Measurements from ENCODE around the gene RNF150. TPM values are rescaled to one million over a fixed set of nuclear protein-coding genes. Genes with fewer than 3 reads are reported as not detected.

The RNF150 gene
- total and polyA plus RNA-seq, 2 of the 4 experiments (the other 2 are of a cell fraction) = 6.2 to 18.1 TPM

DNA sequence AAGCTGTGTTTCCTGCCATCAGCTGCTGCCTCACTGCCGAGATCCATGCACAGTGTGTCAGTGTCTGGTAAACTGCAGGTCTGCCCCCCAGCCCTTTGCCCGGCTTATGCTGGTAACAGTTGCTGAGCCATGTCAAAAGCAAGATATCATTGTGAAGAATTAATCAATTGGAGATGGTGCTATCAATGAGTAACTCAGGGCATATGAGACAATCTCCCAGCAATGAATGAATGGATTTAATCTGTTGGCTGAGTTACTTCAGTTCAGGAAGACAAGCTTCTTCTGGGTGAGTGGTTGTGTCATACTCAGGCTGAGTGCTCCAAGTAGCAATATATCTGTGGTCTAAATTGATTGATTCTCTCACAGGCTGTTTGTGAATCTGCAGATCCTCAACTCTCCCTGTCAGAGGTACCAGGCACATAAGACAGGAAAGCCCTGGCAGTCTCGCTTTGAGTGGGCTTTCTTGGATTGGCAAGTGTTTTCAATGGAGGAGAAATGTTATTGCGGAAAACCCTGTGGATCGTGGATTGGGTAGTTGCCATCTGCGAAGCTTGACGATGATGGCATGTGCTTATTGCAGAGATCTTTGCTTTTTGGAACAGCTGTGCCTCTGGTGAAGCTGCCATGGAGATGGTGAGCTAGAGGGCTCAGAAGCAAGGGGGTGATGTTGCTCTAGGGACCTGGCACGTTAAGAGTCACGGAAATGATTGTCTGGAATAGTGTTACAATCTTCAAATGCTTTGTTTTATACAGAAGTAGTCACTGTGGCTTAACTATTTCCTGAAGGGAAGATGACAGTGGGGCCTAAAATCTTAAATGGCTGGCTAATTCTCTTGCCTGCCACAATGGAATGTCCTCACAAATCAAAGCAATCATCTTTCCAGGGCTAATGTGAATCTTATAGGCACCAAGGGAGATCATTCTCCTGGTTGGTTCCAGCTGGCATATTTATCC lies 229.5 kb downstream of the RNF150 start:
- CTCF ChIA-PET = no interaction called here
- H3K4ac ChIP-seq (ENCODE audit: low read depth, low read length) = no peak overlapping the region
- no TSS peak for BruUV-seq (replicated peaks)
- TF ChIP-seq CEBPB (IDR thresholded peaks at IDR 0.05; ENCODE audit: low read depth, low read length) (no peak), SMC3 (IDR thresholded peaks at IDR 0.05; ENCODE audit: low read depth, low read length) (no peak), CHD1 (IDR thresholded peaks at IDR 0.05; ENCODE audit: low read depth, low read length) (no peak), FOS (IDR thresholded peaks at IDR 0.05; ENCODE audit: low read depth, low read length) (no peak), MAZ (IDR thresholded peaks at IDR 0.05; ENCODE audit: borderline replicate concordance, low read depth, low read length) (no peak), RFX5 (IDR thresholded peaks at IDR 0.05; ENCODE audit: low read depth, low read length) (no peak), NFE2L2 (IDR thresholded peaks at IDR 0.05; ENCODE audit: low read depth, low read length) (no peak), POLR2A (IDR thresholded peaks at IDR 0.05; ENCODE audit: low read depth, low read length) (no peak), MXI1 (IDR thresholded peaks at IDR 0.05; ENCODE audit: borderline replicate concordance, low read depth, low read length) (no peak), MAFK (IDR thresholded peaks at IDR 0.05; ENCODE audit: low read depth, low read length) (no peak), RAD21 (IDR thresholded peaks at IDR 0.05; ENCODE audit: low read length) (no peak), RCOR1 (IDR thresholded peaks at IDR 0.05; ENCODE audit: insufficient replicate concordance, low read length) (no peak), BHLHE40 (IDR thresholded peaks at IDR 0.05; ENCODE audit: low read depth, low read length) (no peak)
- TF ChIP-seq, protein P1, sequence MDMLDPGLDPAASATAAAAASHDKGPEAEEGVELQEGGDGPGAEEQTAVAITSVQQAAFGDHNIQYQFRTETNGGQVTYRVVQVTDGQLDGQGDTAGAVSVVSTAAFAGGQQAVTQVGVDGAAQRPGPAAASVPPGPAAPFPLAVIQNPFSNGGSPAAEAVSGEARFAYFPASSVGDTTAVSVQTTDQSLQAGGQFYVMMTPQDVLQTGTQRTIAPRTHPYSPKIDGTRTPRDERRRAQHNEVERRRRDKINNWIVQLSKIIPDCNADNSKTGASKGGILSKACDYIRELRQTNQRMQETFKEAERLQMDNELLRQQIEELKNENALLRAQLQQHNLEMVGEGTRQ (IDR thresholded peaks at IDR 0.05; ENCODE audit: low read depth, low read length) = no peak
- TF ChIP-seq, protein P2, sequence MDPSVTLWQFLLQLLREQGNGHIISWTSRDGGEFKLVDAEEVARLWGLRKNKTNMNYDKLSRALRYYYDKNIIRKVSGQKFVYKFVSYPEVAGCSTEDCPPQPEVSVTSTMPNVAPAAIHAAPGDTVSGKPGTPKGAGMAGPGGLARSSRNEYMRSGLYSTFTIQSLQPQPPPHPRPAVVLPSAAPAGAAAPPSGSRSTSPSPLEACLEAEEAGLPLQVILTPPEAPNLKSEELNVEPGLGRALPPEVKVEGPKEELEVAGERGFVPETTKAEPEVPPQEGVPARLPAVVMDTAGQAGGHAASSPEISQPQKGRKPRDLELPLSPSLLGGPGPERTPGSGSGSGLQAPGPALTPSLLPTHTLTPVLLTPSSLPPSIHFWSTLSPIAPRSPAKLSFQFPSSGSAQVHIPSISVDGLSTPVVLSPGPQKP (IDR thresholded peaks at IDR 0.05; ENCODE audit: borderline replicate concordance, low read depth, low read length) = no peak

More for the DNA sequence above, 229.5 kb downstream of the RNF150 start:
- Histone ChIP-seq H3K4me3 (ENCODE audit: insufficient read depth, low read depth, low read length) (no peak overlapping the region), H4K20me1 (ENCODE audit: insufficient read depth, low read length) (no peaks in the 10 kb centered on the region), H2BK15ac (ENCODE audit: low read depth, low read length) (no peak overlapping the region), H2AK5ac (ENCODE audit: low read depth, low read length) (no peak overlapping the region), H3K9me3 (ENCODE audit: control insufficient read depth, insufficient read depth, low read length) (no peaks in the 10 kb centered on the region), H2BK20ac (ENCODE audit: low read depth, low read length) (no peak overlapping the region), H3K9me1 (ENCODE audit: insufficient read depth, low read length) (peaks cover 2% of the 10 kb centered on the region; the same call in 1 of the 2 replicates), H2BK5ac (ENCODE audit: low read depth, low read length, poor library complexity, severe bottlenecking) (no peak overlapping the region), H2AK9ac (replicated peaks; ENCODE audit: low read depth, low read length, poor library complexity) (no peak overlapping the region), H3K36me3 (ENCODE audit: control insufficient read depth, insufficient read depth, low read length) (no peaks in the 10 kb centered on the region), H3K27ac (ENCODE audit: insufficient read depth, low read length) (no peak overlapping the region), H3K79me1 (ENCODE audit: low read depth in 1 of 2, low read length in 2 of 2) (no peaks in the 10 kb centered on the region), H4K8ac (ENCODE audit: low read depth in 2 of 2, low read length in 2 of 2) (no peak overlapping the region), H4K91ac (ENCODE audit: insufficient read depth, low read depth, low read length) (no peak overlapping the region), H3K23ac (ENCODE audit: low read depth, low read length) (no peak overlapping the region), H3K9ac (ENCODE audit: low read depth, low read length) (no peak overlapping the region), H2AFZ (replicated peaks; ENCODE audit: low read length, poor library complexity) (no peak overlapping the region), H3K18ac (ENCODE audit: low read depth, low read length) (no peak overlapping the region), H4K5ac (ENCODE audit: low read depth, low read length) (no peak overlapping the region), H3K4me1 (ENCODE audit: control insufficient read depth, insufficient read depth, low read length) (no peaks in the 10 kb centered on the region), H3K27me3 (ENCODE audit: control insufficient read depth, insufficient read depth, low read length) (no peaks in the 10 kb centered on the region), H2BK120ac (ENCODE audit: low read depth, low read length) (no peak overlapping the region), H3K4me2 (ENCODE audit: low read depth, low read length) (no peak overlapping the region), H3K56ac (ENCODE audit: extremely low read depth, insufficient read depth, low read length) (no peak overlapping the region), H3K14ac (replicated peaks; ENCODE audit: low read depth, low read length) (no peak overlapping the region)
- intact Hi-C loops (cut with micrococcal nuclease) (no loop called here), dilution Hi-C loops (cut with HindIII; ENCODE audit: low sequenced_read_pairs, unreplicated experiment) (no loop called here), in situ Hi-C loops (cut with MboI; ENCODE audit: low sequenced_read_pairs) (no loop called here)
- DNase-seq (no peak), ATAC-seq (ENCODE audit: low read depth) (no peak)
- POLR2A ChIA-PET (ENCODE audit: unreplicated experiment) = no interaction called here
- 59% methylated on average over 6 of the region's 9 CpGs; no CpG with 5 or more reads in 1 of the 2 experiments for WGBS, 2 experiments (ENCODE audit: extremely low coverage in 2 of 2, insufficient read length in 1 of 2)
